GM15510 (cell line): ENCODE results near the gene MIPEP.

ENCODE experiments used
- POLR2A ChIP-seq: IDR thresholded peaks from 3 replicates; pipeline ENCODE4 v1.6.1; 2011; ENCODE audit warnings: borderline replicate concordance; ENCODE audit not compliant: insufficient read length; ENCODE audit errors: extremely low read depth

MIPEP gene

DNA sequence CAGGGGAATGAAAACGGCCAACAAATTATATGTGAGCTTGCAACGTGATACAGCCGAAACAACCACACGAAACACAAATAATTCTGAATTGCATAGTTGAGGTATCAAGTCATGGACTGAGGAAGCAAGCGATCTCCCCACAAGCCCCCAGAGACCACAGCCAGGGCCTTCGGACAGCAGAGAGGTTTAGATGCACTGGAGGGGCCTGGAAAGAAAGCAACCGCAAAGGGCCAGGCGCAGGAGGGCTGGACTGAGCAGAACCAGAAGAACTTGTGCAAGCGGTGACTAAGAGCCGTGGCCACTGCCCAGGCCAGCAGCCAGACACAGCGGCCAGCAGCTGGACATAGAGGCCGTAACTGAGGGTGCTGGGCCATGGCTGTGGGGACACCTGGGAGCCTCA is 187.6 kb downstream of the MIPEP start:
- TF ChIP-seq POLR2A: no peak

DNA sequence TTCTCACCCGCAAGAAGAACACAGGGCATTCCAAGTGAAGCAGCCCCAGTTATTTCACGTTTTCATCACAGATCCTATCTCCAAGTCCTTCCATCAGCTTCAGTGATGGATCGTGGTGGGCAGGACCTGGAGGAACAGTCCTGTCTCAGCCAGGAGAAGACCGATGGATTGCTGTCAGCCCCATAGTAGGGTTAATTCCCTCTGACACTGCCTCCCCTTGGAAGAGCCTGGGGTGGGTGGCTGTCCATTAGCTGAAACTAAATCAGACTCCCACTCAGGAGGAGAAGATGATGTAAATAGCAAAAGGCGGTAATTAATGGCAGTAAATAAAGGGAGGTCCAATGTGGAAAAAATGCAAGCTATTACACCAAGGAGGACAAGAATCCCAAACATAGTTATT is 188.0 kb downstream of the MIPEP start:
- no peak for TF ChIP-seq POLR2A

DNA sequence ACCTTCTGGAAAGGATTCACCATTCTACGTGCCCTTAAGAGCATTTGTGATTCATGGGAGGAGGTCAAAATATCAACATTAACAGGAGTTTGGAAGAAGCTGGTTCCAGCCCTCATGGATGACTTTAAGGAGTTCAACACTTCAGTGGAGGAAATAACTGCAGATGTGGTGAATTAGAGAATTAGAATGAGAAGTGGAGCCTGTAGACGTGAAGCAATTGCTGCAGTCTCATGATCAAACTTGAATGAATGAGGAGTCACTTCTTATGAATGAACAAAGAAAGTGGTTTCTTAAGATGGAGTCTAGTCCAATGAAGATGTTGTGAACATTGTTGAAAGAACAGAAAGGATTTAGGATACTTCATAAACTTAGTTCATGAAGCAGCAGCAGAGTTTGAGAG is 189.9 kb downstream of the MIPEP start:
- TF ChIP-seq POLR2A: no peak

DNA sequence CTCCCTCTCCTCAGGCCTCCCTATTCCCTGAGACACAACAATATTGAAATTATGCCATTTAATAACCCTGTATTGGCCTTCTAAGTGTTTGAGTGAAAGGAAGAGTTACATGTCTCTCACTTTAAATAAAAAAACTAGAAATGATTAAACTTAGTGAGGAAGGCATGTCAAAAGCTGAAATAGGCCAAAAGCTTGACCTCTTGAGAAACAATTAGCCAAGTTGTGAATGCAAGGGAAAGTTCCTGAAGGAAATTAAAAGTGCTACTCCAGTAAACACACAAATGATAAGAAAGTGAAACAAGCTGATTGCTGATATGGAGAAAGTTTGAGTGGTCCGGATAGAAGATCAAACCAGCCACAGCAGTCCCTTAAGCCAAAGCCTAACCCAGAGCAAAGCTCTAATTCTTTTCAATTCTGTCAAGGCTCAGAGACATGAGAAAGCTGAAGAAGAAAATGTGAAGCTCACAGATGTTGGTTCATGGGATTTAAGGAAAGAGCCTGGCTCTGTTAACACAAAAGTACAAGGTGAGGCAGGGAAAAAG is 191.4 kb downstream of the MIPEP start:
- TF ChIP-seq POLR2A: no peak

DNA sequence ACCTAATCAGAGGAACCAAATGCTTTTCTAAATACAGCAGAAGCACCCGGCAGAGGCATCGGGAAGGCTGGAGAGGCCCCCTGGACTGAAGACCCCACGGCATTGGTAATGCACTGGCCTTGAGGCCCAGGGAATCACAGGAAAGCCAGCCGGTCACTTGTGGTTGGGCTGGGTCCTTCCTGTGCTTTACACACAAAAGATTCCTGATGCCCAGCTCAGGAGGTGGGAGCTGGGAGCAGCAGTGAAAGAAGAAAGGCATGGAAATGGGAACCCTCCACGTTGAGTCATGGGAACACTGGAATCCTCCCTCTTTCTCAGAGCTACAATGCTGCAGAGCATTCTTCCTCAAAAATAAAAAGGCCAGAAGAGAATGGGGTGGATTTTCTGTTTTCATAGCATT is 192.6 kb downstream of the MIPEP start:
- no peak for TF ChIP-seq POLR2A

DNA sequence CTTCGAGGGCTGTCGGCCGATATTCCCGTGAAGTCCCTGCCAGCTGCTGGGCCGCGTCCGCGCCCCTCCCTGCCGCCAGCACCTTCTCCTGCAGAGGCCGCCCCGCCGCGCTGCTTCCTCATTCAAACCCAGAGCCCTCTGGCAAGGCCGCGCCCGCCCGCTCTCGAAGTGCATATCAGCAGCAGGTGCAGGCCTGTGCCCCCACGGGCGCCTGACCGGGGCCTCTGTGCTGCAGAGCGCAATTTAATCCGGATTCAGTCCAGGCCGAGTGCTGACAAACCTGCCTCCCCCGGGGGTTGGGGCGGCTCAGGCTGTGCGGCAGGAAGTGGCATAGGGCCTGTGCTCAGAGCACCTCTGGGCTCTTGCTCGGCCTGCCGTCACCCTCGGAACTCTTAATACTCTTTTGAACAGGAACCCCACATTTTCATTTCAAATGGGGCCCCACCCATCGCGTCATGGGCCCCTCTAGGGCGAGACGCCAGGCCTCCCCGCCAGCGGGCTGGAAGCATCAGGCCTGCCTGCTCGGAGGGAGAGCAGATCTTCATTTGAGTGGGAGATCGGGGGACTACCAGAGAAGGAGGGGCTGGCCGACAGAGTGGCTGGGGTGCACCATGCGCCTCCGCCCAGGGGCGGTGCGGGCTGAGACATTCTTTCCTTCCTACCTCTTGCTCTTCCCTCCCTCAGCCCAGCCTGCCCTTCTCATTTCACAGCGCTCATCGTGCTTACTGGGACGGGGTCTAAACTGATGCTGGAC is 193.3 kb downstream of the MIPEP start:
- no peak for TF ChIP-seq POLR2A

DNA sequence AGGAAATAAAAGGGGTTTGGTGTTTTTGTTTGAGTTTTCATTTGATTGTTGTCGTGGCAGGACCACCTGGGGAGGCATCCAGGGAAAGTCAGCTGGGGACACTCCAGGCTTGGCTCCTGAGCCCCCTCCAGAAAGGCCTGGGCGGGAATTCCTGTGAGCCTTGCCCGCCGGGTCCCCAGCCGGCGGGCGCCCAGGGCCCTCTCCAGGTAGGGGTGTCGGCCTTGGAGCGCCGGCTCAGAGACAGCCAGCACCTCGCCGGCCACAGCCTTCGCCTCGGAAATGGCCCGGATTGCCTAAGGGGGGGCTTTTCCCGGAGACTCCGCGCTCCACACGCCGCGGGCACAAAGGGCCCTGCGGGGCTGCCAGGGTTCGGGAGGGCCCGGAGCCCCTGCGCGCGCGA is 194.0 kb downstream of the MIPEP start:
- no peak for TF ChIP-seq POLR2A

DNA sequence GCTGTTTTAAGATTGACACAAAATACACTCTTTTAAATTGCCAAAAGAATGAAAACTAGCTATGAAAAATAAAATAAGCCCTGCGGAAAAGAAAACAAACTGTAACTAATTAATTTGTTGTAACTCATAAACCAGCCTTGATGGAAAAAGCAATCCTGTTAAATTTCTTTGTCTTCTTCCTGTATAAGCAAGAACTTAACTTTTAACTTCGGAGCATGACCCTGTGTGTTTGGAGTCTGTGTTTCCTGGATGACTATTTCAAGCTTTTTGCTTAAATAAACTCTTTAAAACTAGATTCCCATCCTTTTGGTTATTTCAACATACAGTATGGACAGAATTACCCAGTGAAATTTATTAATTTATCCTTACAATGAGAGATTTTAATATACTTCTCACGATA is 196.4 kb downstream of the MIPEP start:
- TF ChIP-seq POLR2A: no peak

DNA sequence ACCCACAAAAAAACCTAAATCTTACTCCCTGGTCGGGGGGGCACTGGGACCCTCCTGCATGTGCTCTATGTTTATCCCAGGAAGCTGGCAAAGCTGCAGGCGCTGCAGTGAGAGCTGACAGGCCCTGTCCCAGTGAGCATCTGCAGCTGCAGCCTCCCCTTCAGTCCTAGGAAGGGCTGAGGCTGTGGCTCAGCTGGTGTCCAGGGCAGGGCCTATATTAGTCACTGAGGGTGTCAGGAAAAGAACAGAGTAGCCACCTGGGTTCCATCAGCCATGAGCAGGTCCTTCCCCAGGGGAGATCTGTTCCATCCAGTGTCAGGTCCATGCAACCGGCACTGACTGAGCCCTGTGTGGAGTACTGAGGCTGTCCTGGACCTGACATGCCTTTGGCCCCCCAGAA is 198.5 kb downstream of the MIPEP start:
- TF ChIP-seq POLR2A: no peak

DNA sequence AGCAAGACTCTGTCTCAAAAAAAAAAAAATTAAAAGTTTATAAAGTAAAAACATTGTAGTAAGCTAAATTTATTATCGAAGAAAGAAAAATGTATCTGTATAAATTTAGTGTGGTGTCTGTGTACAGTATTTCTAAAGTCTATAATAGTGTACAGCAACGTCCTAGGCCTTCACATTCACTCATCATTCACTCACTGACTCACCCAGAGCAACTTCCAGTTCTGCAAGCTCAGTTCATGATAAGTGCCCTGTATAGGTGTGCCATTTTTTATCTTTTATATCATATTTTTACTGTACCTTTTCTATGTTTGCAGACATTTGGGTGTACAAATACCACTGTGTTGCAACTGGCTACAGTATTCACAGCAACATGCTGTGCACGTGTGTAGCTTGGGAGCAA is 200.9 kb downstream of the MIPEP start:
- TF ChIP-seq POLR2A: no peak

DNA sequence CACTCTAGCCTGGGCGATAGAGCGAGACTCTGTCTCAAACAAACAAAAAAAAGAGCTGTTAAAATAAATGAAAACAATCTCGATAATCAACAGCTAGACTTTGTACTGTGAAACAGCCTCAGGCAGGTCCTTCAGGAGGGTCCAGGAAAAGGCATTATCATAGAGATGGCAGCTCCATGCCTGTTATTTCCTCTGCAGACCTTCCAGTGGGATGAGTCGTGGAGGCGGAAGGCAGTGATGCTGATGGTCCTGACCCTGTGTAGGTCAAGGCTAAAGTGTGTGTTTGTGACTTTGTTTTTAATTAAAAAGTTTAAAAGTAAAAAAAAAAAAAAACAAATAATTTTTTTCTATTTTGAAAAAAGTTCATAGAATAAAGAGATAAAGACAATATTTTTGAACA is 201.6 kb downstream of the MIPEP start:
- TF ChIP-seq POLR2A: no peak

DNA sequence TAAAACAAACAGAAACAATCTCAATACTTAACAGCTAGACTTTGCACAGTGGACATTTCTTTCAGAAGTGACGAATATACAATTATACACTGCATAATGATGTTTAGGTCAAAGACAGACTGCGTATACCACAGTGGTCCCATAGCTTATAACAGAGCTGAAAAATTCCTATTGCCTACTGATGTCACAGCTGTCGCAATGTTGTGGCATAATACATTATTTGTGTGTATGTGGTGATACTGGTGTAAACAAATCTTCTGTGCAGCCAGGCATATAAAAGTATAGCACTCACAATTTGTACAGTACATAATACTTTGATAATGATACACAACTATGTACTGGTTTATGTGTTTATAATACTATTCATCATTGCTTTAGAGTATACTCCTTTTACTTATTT is 202.3 kb downstream of the MIPEP start:
- no peak for TF ChIP-seq POLR2A

DNA sequence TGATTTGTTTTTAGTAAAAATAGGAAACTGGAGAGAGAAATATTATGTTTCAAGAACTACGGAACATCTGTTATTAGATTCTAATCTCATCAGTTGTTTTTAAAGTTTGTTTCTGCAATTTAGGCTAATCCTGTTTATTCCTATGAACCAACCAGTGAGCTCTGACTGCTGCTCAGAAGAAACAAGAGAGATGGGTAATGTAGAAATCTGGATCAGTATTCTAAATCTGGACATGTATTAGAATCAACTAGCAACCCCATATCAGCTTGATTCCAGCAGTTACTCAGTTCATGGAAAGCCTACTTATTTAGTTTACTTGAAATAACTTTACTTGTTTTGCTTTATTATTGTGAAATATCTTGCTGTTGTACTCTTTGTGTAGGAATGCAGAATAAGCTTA is 203.8 kb downstream of the MIPEP start:
- TF ChIP-seq POLR2A: no peak

DNA sequence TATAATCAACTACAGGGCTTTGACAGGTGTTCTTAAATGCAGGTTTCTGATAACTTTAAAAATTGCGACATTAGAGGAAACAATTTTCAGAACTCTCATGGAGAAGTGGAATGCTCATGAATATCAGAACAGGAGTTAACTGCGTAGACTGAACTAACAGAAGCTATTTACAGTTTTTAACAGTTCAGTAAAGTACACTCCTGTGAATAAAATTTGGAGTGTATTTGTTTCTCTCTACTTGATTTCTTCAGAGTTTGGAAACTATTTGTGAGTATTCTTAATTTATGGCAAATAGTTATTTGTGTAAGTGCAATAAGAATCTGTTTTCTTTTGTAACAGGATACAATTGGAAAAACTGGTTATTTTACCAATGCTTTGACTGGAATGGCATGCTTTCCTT is 204.6 kb downstream of the MIPEP start:
- no peak for TF ChIP-seq POLR2A

DNA sequence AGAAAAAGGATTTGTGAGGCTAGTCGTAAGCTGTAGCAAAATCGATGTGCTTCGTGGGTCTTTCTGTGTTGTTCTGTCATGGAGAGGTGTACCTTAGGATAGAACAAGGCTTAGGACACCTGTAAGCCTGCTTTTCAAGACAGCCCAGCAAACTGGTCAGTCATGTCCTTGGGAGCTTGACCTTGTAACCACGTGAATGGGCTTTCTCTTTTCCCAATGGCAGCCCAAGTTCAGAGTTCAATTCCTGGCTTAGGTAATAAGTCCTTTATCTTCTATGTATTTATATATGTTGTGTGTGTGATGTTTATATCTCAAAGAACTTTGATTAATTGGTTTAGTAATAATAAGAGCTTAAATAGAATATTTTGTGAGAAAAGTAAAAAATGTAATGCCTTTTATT is 206.1 kb downstream of the MIPEP start:
- no peak for TF ChIP-seq POLR2A

DNA sequence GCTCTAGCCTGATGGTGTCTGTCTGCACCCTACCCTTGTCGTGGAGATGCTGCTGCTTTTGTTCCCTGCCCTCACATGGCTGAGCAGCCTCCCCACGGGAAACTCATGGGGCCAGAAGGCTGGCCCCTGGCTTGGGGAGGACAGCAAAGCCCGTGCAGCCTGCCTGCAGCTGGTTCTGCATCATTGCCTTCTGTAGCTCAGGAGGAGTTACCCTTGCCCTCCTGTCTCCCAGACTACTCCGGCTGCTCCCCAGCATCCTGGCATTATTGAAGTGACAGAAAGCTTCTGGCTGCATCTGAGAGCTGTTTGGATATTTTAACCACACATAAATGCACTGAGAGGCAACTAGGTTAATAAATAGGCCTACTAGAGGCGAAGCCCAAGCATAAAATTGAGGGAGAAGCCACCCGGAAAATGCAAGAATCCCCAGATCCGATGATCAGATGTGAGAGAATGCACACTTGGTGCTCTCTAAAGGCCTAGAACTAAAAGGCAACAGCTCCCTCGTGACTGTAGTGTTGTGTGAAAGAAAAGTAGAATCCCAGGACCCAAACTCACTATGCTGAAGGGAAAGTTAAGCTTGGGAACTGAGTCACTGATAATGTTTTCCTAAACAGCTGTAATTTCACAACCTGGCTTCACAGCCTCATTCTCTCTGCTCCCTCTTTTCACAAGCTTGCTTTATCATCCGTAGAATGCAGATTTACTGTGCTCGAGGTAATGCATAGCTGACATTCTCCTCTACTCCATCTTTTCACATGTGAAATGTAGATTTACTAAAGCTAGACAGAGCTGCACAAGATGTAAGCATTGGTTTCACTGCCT is 208.1 kb downstream of the MIPEP start:
- TF ChIP-seq POLR2A: no peak
